Gastroesophageal sphincter (tissue), 3 donors: ENCODE data around the gene NFAM1.

ENCODE experiments used
- POLR2A ChIP-seq, 2 donors: fragments of 450-650 bp; IDR thresholded peaks; one replicate each; pipeline ENCODE4 v1.6.1; 2017; ENCODE audit warnings: antibody characterized with exemption in 2 of 2, mild to moderate bottlenecking in 2 of 2, moderate library complexity in 1 of 2
- TF ChIP-seq, protein P1 (sequence below), 4 experiments: fragments of 200-600 bp in 2 of 4; fragments of 450-650 bp in 2 of 4; sonication (generic) in 1 of 4; IDR thresholded peaks; one replicate each; pipeline ENCODE4 v1.5.1; 2017 to 2019; ENCODE audit warnings: antibody characterized with exemption in 4 of 4, mild to moderate bottlenecking in 2 of 4, moderate library complexity in 2 of 4

DNA sequence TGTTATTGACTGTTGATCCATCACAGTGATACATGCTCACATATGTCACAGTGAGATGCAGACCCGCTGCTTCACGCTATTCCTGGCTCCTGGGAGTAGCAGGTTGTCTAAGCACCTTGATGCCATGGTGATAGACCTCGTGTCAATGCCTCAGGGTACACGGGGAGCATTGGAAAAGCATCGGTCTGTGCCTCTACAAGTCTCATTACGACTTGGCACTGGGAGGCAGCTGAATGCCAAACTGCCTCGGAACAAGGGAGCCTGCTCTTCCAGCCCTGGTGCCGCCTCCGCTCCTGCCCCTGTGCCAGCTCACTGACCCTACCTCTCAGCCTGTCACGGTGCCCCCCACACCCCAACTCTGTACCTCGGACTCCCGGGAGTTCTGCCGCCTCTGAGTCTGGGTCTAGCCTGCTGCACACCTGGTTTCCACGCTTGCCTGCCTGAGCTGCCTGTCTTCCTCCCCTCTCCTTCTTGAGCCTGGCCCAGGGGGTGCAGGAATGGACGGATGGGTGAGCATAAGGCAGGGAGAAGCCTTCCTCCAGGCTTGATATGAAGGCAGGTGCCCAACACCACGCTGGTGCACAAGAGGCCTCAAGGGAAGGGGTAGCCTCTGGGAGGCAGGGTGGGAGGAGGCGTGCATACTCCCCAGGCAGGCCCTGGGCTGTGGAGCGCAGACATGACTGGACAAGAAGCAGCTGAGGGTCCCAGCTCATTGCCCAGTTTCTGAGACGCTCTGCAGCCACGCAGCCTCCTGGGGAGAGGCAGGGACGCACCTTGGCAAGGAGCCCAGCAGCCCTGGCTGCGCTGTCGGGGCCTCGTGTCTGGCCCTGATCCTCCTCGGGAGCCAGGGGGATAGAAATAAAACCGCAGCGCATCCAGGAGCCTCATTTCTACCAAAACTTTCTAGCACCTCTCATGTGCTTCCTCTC is 1.8 kb upstream of the NFAM1 start:
- no peak for TF ChIP-seq POLR2A (IDR thresholded peaks at IDR 0.05)
- TF ChIP-seq, protein P1, sequence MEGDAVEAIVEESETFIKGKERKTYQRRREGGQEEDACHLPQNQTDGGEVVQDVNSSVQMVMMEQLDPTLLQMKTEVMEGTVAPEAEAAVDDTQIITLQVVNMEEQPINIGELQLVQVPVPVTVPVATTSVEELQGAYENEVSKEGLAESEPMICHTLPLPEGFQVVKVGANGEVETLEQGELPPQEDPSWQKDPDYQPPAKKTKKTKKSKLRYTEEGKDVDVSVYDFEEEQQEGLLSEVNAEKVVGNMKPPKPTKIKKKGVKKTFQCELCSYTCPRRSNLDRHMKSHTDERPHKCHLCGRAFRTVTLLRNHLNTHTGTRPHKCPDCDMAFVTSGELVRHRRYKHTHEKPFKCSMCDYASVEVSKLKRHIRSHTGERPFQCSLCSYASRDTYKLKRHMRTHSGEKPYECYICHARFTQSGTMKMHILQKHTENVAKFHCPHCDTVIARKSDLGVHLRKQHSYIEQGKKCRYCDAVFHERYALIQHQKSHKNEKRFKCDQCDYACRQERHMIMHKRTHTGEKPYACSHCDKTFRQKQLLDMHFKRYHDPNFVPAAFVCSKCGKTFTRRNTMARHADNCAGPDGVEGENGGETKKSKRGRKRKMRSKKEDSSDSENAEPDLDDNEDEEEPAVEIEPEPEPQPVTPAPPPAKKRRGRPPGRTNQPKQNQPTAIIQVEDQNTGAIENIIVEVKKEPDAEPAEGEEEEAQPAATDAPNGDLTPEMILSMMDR (IDR thresholded peaks at IDR 0.05), result no peak
